CD4-positive, alpha-beta T cell treated with Interferon alpha-2 for 1 hour (primary cell): ENCODE measurements around the gene ALDH9A1.
"Not testable (repeated sequence)": the region's sequence is repeated elsewhere in the genome, so short reads cannot be mapped to it uniquely, and the experiment has no call there.

ENCODE experiments used
- DNase-seq, 2 donors: peaks; one replicate each; pipeline ENCODE4 v3.0.0-alpha.2; 2020 to 2022

ALDH9A1 gene

DNA sequence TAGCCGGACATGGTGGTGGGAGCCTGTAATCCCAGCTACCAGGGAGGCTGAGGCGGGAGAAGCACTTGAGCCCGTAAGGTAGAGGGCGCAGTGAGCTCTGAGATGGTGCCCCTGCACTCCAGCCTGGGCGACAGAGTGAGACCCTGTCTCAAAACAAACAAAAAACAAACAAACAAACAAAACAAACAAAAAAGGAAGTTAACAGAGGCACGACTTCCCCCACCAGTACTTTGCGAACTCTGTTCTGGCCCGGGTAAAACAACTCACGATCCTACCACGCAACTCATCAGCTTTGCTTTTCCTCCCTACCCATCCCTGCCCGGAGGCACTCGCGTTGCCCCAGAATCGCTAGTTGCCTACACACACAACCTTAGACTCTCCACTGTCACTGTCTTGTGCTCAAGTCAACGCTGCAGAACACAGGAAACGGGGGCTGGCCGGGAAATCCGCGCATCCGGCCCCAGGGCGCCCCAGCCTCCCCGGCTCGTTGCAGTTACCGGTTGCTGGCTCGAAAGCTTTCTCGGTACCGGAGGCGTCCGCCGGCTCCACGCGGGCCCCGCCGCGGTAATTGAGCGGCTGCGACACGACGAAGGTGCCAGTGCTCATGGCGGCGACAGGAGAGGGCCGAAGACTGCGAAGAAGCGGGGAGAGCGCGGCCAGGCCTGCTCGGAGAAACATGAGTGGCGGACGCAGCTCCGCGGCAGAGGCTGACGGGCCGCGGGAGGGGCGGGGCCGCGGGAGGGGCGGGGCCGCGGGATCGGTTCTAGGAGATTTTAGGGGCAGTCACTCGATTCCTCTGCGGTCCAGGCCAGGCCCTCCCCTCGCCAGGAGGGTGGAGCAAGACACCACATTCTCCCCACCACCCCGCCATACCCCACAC is at the start of gene ALDH9A1:
ALDH9A1 (minus strand) TSS at position 682 of the 880 bp plus-strand sequence; CDS start at position 678, 4 bp downstream.
- peak; percentile 82 to 89 for DNase-seq

DNA sequence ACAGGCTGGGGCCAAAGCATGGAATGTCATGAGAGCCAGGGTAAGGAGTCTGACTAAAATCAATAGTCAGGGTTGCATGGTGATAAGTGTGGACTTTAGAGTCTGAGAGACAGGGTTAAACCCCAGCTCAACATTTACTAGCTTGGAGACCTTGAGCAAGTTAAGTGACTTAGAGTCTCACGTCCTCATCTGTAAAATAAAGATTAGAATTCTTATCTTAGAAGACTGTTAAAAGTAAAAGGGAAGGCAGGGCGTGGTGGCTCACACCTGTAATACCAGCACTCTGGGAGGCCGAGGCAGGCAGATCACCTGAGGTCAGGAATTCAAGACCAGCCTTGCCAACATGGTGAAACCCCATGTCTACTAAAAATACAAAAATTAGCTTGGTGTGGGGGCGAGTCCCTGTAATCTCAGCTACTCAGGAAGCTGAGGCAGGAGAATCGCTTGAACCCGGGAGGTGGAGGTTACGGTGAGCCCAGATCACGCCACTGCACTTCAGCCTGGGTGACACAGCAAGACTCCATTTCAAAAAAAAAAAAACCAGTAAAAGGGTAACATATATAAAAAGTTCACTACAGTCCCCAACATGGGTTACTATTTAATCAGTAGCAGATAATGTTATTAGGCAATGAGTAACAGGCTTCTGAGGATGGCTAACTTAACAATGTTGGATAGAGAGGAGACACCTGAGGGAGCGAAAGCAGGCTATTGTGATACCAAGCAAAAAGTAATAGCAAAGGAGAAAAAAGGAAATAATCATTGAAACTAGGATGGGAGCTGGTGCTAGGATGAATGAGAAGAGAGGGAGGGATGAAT is 49.5 kb upstream of the ALDH9A1 start:
- DNase-seq, result no peak

DNA sequence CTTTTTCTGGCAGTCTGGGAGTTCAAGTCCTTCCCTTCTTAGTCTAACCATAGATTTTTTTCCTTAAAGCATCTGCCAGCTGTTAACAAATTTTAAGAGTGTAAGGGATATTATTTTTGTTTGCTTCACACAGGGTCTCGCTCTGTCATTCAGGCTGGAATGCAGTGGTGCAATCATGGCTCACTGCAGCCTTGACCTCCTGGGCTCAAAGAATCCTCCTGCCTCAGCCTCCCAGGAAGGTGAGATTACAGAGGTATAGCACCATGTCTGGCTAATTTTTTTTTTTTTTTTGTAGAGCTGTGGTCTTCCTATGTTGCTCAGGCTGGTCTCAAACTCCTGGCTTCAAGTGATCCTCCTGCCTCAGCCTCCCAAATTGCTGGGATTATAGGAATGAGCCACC is 46.6 kb upstream of the ALDH9A1 start:
- DNase-seq, result not testable (repeated sequence)

DNA sequence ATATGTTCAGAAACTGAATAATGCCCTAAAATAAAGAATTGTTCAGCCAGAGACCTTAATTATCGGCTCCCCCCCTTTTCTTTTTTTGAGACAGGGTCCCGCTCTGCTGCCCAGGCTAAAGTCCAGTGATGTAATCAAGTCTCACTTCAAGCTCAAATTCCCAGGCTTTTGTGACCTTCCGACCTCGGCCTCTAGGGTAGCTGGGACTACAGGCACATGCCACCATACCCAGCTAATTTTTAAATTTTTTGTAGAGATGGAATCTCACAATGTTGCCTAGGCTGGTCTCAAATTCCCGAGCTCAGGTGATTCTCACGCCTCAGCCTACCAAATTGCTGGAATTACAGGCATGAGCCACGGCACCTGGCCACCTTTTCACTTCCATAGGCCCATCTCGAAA is 43.8 kb upstream of the ALDH9A1 start:
- no peak for DNase-seq

DNA sequence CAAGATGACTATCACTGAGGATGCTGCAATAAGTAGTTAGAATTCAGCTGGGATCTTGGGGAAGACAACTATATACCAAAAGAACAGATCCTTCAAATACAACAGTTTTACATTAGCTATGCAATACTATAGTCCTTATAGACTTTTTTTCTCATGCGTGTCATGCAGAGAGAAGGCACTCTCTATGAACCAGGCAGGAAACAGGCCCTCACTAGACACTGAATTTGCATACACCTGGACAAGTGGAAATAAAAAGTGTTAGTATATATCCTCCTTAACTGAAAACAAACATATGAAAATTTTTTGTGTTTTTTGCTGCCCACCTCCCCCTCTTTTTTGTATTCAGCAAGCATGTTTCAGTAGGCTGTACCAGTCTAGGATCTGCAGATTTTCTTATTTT is 40.4 kb upstream of the ALDH9A1 start:
- DNase-seq, result no peak

DNA sequence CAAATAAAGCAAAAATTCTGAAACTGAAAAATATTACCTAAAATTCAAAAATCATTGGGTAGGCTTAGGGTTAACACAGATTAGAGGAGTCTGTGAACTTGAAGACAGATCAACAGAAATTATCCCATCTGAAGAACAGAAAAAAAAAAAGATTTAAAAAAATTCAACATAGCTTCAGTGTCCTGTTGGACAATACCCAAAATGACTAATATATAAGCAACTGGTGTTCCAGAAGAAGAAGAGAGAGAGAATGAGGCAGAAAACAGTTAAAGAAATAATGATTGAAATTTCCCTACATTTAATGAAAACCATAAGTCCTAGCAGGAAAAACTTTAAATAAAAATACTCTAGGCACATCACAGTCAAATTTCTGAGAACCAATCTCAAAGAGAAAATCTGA is 38.8 kb upstream of the ALDH9A1 start:
- no peak for DNase-seq

DNA sequence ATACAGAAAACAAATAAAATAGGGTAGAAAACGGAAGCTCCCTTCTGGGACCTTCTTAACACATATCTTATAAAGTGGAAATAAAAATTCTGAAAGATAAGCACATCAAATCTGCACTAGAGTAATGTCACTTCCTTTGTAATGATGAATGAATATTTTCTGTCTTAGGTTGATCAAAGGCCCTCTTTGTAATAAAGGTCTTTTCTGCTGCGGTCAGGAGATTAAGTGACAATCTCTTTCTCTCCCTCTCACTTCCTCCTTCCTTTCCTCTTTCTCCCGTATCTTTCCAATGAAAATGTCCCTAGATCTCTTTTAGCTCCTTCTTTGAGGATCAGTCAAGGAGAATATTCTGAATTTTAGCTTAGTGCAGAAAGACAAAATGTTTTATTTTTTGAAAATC is 36.5 kb upstream of the ALDH9A1 start:
- DNase-seq, result no peak

DNA sequence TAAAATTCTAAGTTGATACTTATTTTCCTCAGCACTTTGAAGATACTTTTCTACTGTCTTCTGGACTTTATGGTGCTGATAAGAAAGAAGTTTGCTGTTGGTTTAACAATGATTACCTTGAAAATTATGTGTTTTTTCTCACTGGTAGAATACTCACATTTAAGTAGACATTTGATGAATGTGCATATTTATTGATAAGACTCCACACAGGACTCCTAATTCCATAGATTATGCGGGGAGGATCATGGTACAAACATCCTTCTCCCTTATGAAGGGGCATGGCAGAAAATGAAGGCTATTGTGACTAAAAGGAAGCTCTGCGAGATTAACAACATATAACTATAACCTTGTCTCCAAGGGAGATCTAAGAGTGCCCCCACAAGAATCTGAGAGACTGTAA is 28.5 kb upstream of the ALDH9A1 start:
- DNase-seq, result no peak

DNA sequence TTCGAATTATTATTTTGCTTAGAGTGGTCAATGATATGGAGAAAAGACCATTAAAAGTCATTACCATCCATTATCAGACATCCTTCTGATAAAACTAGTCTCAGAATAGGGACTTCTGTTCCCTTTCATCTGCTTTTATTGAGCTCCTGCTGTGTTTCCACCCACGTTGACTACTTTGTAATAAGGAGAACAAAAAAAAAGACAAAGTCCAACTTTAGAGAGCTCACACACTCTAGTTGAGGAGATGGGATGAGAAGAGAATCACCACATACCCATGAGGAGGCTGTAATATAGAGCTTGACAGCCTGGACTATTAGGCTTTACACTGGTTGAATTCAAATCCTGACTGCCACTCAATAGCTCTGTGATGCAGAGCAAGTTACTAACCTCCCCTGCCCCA is 27.8 kb upstream of the ALDH9A1 start:
- DNase-seq, result no peak

DNA sequence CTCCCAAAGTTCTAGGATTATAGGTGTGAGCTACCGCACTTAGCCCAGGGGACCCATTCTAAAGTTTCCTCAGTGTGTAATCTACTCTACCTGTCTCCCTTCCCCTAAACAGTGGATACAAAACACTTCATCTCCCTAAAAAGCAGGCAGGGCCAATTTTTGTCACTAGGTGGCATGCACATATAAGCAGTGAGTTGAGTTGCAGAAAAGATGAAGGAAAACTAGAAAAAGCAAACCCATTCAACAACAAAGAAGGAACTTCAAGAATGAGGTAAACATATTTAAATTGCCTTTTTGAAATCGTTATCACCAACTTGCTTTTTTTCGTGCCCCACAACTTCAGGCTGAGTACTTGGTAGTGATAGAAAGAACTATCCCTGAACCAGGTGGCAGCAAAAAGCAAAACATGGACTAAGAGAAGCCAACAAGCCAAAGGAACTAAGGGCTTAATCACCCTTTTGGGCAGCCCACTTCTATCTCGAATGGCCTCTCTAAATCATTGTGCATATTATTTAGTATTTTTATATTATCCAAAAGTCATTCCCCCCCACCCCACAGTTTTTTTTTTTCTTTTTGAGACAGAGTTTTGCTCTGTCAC is 19.7 kb upstream of the ALDH9A1 start:
- peak; percentile 8 to 50 for DNase-seq

DNA sequence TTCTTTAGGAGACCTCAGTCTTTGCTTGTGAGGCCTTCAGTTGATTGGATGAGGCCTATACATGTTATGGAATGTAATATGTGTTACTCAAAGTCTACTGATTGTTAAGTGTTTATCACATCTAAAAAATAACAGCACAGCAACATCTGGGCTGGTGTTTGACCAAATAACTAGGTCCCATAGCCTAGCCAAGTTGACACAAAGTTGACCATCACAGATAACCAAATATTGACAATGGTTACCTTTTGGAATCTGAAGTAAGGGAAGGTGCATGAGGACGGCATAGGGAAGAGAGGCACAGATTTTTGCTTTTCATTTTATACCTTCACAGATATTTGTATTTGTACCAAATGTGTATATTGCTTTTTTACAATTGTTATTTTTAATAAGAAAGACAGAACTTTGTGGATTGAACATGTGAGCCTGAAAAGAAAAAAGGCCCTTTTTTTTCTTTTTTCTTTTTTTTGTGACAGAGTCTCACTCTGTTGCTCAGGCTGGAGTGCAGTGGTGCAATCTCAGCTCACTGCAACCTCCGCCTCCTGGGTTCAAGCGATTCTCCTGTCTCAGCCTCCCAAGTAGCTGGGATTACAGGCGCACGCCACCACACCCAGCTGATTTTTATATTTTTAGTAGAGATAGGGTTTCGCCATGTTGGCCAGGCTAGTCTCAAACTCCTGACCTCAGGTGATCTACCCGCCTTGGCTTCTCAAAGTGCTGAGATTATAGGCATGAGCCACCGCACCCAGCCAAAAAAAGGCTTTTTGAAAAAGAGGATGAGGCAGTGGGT is 18.1 kb upstream of the ALDH9A1 start:
- DNase-seq, result not testable (repeated sequence)

DNA sequence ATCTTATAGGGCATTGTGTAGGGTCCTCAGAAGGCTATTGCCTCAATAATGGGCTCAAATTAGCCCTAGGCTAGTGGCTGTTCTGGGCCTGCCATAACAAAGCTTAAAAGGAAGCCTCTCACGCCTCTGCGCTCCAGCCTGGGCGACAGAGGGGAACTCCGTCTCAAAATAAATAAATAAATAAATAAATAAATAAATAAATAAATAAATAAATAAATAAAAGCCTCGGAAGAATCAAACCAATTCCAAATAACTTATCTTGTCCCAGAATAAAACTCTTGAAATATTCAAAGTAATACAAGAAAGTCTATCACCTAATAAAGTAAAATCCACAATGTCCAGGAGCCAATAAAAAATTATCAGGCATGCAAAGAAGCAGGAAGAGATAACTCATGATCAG is 14.4 kb upstream of the ALDH9A1 start:
- no peak for DNase-seq

DNA sequence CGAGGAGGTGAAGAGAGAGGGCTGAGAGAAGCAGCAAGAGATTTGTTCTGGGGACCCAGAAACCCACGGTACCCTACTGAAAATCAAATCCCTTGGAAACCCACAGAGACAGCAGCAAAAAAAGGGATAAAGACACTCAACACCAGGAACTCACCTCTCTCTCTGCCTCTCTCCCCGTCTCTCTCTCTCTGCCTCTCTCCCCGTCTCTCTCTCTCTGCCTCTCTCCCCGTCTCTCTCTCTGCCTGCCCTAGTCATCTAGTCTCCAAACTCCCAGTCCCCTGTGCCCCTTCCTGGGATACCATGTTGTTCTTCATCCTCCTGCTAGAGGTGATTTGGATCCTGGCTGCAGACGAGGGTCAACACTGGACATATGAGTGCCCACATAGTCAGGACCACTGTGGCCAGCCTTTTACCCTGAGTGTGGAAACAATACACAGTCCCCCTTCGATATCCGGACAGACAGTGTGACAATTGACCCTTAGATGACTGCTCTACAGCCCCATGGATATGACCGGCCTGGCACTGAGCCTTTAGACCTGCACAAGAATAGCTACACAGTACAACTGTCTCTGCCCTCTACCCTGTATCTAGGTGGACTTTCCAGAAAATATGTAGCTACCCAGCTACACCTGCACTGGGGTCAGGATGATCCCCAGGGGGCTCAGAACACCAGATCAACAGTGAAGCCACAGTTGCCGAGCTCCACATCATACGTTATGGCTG is 9.8 kb upstream of the ALDH9A1 start:
- no peak for DNase-seq

DNA sequence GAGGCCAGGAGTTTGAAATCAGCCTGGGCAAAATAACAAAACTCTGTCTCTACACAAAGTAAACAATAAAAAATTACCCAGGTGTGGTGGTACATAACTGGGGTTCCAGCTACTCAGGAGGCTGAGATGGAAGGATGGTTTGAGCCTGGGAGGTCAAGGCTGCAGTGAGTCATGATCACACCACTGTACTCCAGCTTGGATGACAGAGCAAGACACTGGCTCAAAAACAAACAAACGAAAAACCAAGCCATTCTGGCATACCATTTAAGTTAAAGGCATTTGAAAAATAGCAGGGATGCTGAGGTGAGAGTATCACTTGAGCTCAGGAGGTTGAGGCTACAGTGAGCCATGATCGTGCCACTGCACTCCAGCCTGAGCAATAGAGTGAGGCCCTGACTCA is 5.3 kb upstream of the ALDH9A1 start:
- no peak for DNase-seq

DNA sequence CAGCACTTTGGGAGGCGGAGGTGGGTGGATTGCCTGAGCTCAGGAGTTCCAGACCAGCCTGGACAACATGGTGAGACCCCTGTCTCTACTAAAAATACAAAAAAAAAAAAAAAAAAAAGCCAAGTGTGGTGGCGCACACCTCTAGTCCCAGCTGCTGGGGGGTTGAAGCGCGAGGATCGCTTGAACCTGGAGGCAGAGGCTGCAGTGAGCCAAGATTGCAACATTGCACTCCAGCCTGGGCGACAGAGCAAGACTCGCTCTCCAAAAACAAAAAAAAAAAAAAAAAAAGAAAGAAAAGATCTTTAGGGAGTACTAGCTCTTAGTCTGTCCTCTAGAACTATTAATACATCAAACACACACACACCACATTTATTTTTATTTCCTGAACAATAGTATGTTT is 3.6 kb upstream of the ALDH9A1 start:
- not testable (repeated sequence) for DNase-seq

DNA sequence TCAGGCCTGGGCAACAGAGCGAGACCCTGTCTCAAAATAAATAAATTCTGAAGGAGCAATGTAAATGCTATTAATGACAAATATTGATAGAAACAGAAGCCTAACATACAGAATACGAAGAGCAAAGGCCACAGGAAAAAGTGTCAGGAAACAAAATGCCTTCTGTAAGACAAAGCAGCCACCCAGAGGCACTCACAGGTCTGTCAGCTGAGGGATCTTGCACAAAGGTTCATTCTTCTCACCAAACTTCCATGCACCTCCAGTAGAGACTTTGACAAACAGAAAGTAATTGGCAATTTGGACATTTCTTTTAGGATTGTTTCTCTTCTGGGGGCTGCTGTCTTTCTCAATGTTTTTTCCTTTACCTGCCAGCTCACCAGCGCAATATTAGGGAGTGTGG is 1.2 kb upstream of the ALDH9A1 start:
- no peak for DNase-seq

DNA sequence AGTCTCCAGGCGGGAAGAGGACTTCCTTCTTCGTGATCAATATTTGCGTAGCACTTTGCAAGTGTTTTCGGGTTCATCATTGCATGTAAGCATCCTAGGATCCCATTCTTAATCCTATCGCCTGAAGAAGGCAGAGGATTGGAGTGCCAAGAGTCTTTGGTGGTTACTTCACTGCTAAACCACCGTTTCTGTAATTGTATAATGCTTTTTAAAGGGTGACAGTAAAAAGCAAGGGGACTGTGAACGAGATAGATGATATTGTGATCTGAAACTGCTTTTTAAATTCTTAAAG is 345 bp upstream of the ALDH9A1 start:
- no peak for DNase-seq

DNA sequence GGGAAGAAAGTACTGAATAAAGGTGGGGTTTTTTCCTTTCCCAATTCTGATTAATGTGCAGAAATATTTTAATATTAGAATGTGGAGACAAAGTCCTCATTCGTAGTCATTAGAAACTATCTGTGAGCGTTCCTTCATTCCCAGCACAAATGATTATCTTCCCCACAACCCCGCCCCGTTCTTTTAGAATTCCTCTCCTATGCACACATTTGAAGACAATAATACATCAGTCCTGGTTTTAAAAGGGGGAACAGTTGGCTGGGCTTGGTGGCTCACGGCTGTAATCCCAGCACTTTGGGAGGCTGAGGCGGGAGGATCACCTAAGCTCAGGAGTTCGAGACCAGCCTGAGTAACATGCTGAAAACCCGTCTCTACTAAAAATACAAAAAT is 876 bp downstream of the ALDH9A1 start:
- no peak for DNase-seq

DNA sequence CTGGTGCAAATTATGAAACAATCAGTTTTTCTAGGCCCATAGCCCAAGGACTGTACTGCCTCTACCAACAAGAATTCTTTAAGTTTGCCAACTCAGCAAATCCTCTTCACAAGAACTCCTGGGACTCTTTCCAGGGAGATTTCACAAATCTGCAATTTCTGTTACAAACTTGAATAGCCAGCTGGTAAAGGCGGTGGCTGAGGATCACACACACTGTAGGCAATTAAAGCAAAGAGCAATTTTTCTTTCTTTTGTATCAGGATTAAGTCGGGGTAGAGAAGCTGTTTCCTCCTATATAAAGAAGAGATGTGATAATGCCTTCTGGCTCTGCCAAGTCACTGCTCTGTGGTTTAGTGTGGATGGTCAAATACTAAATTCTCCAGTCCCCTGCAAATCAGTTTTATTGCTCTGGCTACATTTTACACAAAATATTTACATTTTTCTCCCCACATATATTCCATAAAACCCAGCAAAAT is 1.7 kb downstream of the ALDH9A1 start:
- DNase-seq, result no peak

DNA sequence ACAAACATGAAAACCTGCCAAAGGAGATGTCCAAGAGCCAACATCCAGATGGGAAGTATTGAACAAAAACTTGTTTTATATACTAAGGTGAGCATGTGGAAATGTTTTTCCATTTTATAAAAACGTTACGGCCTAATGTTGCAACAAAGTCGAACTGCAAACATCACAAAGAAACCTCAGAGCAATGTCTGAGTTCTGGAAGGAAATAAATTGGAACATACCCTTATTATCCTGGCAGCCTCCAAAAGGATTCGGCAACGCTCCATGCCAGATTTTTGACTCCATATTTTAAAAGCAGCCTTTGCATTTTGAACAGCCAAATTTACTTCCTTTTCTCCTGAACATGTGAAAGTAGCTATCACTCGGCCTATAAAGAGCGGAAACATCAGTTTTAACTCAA is 3.3 kb downstream of the ALDH9A1 start:
- DNase-seq, result no peak

DNA sequence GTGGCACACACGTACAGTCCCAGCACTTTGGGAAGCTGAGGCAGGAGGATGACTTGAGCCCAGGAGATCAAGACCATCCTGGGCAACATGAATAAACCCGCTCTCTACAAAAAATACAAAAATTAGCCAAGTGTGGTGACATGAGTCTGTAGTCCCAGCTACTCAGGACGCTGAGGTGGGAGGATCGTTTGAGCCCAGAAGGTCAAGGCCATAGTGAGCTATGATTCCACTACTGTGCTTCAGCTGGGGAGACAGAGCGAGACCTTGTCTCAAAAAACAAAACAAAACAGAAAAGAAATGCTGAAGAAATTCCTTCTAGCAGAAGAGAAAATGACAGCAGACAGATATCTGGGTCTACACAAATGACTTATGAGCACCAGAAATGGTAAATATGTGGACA is 10.3 kb downstream of the ALDH9A1 start:
- no peak for DNase-seq

DNA sequence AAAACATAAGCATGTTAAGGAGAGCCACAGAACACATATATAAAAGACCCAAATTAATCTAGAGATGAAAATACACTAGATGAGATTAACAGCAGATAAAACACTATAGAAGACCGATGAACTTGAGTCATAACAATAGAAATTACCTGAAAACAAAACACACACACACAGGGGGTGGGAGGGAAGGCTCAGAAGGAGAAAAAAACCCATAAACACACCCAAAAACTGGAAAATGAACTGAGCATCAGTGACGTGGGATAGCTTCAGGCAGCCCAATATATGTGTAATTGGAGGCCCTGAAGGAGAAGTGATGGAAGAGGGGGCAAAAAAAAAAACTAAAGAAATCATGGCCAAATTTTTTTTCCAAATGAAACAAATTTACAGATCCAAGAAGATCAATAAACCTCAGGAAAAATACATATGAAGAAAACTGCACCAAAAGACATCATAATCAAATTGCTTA is 11.4 kb downstream of the ALDH9A1 start:
- DNase-seq, result no peak
